ENCODE data around the gene AIP.

AIP gene

GRCh38 chr11:67522338-67522737 is 39.5 kb downstream of the AIP start:
- H3K4me1 ChIP-seq (ENCODE audit: insufficient read depth, low read length) = no peaks in the 10 kb centered on the region
- H3K27ac ChIP-seq (ENCODE audit: low read length) = no peak overlapping the region
- no peaks in the 10 kb centered on the region for H4K20me1 ChIP-seq (ENCODE audit: insufficient read depth, low read length)
- no peaks in the 10 kb centered on the region for H3K9me3 ChIP-seq (ENCODE audit: insufficient read depth, low read length, severe bottlenecking)
- no peak overlapping the region for H3K4me2 ChIP-seq (ENCODE audit: insufficient read depth, low read length)
- no peak overlapping the region for H2AFZ ChIP-seq (ENCODE audit: low read depth, low read length)
- no peak overlapping the region for H3K4me3 ChIP-seq (ENCODE audit: low read depth in 1 of 2, low read length in 2 of 2)
- TF ChIP-seq, protein P1, sequence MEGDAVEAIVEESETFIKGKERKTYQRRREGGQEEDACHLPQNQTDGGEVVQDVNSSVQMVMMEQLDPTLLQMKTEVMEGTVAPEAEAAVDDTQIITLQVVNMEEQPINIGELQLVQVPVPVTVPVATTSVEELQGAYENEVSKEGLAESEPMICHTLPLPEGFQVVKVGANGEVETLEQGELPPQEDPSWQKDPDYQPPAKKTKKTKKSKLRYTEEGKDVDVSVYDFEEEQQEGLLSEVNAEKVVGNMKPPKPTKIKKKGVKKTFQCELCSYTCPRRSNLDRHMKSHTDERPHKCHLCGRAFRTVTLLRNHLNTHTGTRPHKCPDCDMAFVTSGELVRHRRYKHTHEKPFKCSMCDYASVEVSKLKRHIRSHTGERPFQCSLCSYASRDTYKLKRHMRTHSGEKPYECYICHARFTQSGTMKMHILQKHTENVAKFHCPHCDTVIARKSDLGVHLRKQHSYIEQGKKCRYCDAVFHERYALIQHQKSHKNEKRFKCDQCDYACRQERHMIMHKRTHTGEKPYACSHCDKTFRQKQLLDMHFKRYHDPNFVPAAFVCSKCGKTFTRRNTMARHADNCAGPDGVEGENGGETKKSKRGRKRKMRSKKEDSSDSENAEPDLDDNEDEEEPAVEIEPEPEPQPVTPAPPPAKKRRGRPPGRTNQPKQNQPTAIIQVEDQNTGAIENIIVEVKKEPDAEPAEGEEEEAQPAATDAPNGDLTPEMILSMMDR (IDR thresholded peaks at IDR 0.05; ENCODE audit: borderline replicate concordance, extremely low read depth, low read length, poor library complexity, severe bottlenecking) = no peak
- TF ChIP-seq EZH2 (IDR thresholded peaks at IDR 0.05; ENCODE audit: borderline replicate concordance, low read depth, low read length, severe bottlenecking) = no peak
- ATAC-seq (ENCODE audit: insufficient read depth, low read depth) = no peak
- no peak overlapping the region for H3K9ac ChIP-seq (ENCODE audit: low read depth, low read length)
- no peak for DNase-seq
- no peaks in the 10 kb centered on the region for H3K79me2 ChIP-seq (ENCODE audit: insufficient read depth, low read length)
- no peaks in the 10 kb centered on the region for H3K36me3 ChIP-seq (ENCODE audit: insufficient read depth, low read length)
- no peaks in the 10 kb centered on the region for H3K27me3 ChIP-seq (ENCODE audit: insufficient read depth, low read length, poor library complexity)

DNA sequence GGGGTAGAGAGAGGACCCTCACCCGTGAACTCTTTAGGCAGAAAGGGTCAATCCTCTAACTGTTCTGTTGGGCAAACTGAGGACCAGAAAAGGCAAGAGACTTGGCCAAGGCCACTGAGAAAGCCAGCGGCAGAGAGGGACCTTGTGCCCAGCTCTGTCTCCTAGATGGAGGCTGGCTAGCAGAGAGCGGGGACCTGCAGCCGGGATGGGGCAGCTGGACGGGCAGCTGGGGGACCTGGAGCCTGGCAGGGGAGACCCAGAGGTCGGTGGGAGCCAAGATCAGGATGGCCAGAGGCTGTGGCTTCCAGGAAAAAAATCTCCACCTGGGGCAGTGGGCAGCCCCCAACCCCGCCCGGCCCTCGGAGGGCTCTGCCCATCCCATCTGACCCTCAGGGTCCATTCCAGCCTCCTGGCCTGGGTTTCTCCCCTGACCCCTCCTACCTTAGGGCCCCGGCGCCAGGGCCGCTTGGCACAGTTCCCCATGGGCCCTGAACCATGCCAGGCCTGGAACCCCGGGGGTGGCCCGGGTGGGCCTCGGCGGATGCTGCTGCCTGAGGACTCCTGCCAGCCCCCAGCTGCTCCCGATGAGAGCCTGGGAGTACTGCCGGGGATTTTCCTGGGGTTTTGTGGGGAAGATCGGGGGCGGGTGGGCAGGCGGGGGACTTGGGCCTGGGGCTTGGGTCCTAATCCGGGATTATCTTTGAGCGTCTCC is 40.2 kb downstream of the AIP start, which contains the start of gene CABP2:
CABP2 (minus strand) TSS at position 603 of the 712 bp plus-strand sequence; CDS start at position 483, 120 bp downstream.
- TF ChIP-seq, protein P1 (IDR thresholded peaks at IDR 0.05; ENCODE audit: borderline replicate concordance, extremely low read depth, low read length, poor library complexity, severe bottlenecking) = no peak
- no peak for TF ChIP-seq EZH2 (IDR thresholded peaks at IDR 0.05; ENCODE audit: borderline replicate concordance, low read depth, low read length, severe bottlenecking)
- H3K9me3 ChIP-seq (ENCODE audit: insufficient read depth, low read length, severe bottlenecking) = no peaks in the 10 kb centered on the region
- no peaks in the 10 kb centered on the region for H4K20me1 ChIP-seq (ENCODE audit: insufficient read depth, low read length)
- no peak within 1 kb of the TSS for H3K4me3 ChIP-seq (ENCODE audit: low read depth in 1 of 2, low read length in 2 of 2)
- no peaks in the 10 kb centered on the region for H3K36me3 ChIP-seq (ENCODE audit: insufficient read depth, low read length)
- H3K9ac ChIP-seq (ENCODE audit: low read depth, low read length) = no peak within 1 kb of the TSS
- H3K79me2 ChIP-seq (ENCODE audit: insufficient read depth, low read length) = no peaks in the 10 kb centered on the region
- ATAC-seq (ENCODE audit: insufficient read depth, low read depth) = no peak
- no peak within 1 kb of the TSS for H3K27ac ChIP-seq (ENCODE audit: low read length)
- no peak within 1 kb of the TSS for H3K4me2 ChIP-seq (ENCODE audit: insufficient read depth, low read length)
- no peak within 1 kb of the TSS for H2AFZ ChIP-seq (ENCODE audit: low read depth, low read length)
- H3K4me1 ChIP-seq (ENCODE audit: insufficient read depth, low read length) = no peaks in the 10 kb centered on the region
- H3K27me3 ChIP-seq (ENCODE audit: insufficient read depth, low read length, poor library complexity) = no peaks in the 10 kb centered on the region
- DNase-seq = no peak

GRCh38 chr11:67523556-67524479 is 41.0 kb downstream of the AIP start:
- DNase-seq = no peak
- Histone ChIP-seq H3K4me2 (ENCODE audit: insufficient read depth, low read length) (no peak overlapping the region), H3K9ac (ENCODE audit: low read depth, low read length) (no peak overlapping the region), H3K36me3 (ENCODE audit: insufficient read depth, low read length) (no peaks in the 10 kb centered on the region), H3K27ac (ENCODE audit: low read length) (no peak overlapping the region), H3K27me3 (ENCODE audit: insufficient read depth, low read length, poor library complexity) (no peaks in the 10 kb centered on the region), H3K79me2 (ENCODE audit: insufficient read depth, low read length) (no peaks in the 10 kb centered on the region), H3K4me3 (ENCODE audit: low read depth in 1 of 2, low read length in 2 of 2) (no peak overlapping the region), H4K20me1 (ENCODE audit: insufficient read depth, low read length) (no peaks in the 10 kb centered on the region), H3K9me3 (ENCODE audit: insufficient read depth, low read length, severe bottlenecking) (no peaks in the 10 kb centered on the region), H3K4me1 (ENCODE audit: insufficient read depth, low read length) (no peaks in the 10 kb centered on the region), H2AFZ (ENCODE audit: low read depth, low read length) (no peak overlapping the region)
- no peak for ATAC-seq (ENCODE audit: insufficient read depth, low read depth)
- TF ChIP-seq EZH2 (IDR thresholded peaks at IDR 0.05; ENCODE audit: borderline replicate concordance, low read depth, low read length, severe bottlenecking) = no peak
- TF ChIP-seq, protein P1 (IDR thresholded peaks at IDR 0.05; ENCODE audit: borderline replicate concordance, extremely low read depth, low read length, poor library complexity, severe bottlenecking) = no peak

Data from DND-41 (cell line).